Fibroblast of the aortic adventitia (primary cell): ENCODE data around the gene GALR1. TPM values are rescaled to one million over a fixed set of nuclear protein-coding genes. Genes with fewer than 3 reads are reported as not detected.

Source experiments
- DNase-seq: peaks from one replicate; pipeline ENCODE4 v3.0.0-alpha.2; 2010; ENCODE audit warnings: low read depth
- H3K4me3 ChIP-seq: 2 replicates; pipeline ENCODE4 v1.5.1; 2011; ENCODE audit warnings: low read depth, mild to moderate bottlenecking, control low read depth, low read length, moderate library complexity
- total RNA-seq: library from RNA; depleted of rRNA; stranded (reverse); fragments of >200 nt; gene quantifications from 2 replicates; pipeline ENCODE4 v1.2.3, GENCODE V29; 2012; ENCODE audit warnings: low replicate concordance
- TF ChIP-seq, protein P1 (sequence below): IDR thresholded peaks from 2 replicates; pipeline ENCODE4 v1.5.1; 2011; ENCODE audit warnings: mild to moderate bottlenecking, low read length, control low read depth, inconsistent platforms; ENCODE audit not compliant: insufficient read depth

Gene GALR1
- total RNA-seq, 1 donor: not detected

DNA sequence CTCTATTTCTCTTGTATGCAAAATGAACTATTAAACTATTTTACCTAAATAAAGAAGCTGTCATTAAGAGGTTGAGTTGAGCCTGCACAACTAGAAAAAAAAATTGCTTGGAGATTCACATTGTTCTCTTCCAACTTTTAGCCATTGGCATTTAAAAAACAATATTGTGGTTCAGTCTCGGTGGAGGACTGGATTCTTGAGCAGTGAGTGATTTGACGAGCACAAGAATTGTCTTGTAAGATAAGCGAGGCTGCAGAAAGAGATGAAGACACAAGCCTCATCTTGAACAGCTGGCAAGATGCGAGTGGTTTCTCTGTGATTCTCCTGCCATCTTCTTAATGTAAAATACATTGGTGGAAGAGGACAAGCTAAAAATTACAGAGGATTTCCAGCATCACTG is 67.0 kb downstream of the GALR1 start:
- no peak overlapping the region for H3K4me3 ChIP-seq
- TF ChIP-seq, protein P1, sequence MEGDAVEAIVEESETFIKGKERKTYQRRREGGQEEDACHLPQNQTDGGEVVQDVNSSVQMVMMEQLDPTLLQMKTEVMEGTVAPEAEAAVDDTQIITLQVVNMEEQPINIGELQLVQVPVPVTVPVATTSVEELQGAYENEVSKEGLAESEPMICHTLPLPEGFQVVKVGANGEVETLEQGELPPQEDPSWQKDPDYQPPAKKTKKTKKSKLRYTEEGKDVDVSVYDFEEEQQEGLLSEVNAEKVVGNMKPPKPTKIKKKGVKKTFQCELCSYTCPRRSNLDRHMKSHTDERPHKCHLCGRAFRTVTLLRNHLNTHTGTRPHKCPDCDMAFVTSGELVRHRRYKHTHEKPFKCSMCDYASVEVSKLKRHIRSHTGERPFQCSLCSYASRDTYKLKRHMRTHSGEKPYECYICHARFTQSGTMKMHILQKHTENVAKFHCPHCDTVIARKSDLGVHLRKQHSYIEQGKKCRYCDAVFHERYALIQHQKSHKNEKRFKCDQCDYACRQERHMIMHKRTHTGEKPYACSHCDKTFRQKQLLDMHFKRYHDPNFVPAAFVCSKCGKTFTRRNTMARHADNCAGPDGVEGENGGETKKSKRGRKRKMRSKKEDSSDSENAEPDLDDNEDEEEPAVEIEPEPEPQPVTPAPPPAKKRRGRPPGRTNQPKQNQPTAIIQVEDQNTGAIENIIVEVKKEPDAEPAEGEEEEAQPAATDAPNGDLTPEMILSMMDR: no peak
- DNase-seq: no peak

DNA sequence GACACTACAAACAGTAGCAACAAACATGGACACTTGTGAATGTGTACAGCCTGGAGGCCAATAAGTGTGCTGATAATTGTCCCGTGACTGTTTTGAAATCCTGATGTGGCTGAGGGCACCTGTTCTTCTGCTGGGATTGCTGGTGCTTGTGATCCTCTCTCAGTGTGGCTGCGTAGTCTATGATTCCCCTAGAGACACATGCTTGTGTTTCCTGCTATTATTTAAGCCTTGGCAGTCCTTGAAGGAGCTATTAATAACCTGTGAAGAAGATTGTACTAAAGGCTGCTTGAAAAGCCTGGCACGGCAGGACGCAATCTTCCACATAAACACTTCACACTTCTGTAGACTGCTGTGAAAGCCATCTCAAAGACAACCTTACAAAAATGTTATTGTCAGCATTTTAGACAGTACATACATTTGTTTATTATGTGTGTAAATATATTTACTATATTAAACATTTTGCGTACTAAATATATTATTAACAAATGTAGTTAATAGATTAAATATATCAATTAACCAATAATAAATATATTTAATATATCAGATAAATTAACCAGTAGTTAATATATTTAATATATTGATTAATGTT is 71.4 kb downstream of the GALR1 start:
- no peak for DNase-seq
- no peak overlapping the region for H3K4me3 ChIP-seq
- TF ChIP-seq, protein P1: no peak

DNA sequence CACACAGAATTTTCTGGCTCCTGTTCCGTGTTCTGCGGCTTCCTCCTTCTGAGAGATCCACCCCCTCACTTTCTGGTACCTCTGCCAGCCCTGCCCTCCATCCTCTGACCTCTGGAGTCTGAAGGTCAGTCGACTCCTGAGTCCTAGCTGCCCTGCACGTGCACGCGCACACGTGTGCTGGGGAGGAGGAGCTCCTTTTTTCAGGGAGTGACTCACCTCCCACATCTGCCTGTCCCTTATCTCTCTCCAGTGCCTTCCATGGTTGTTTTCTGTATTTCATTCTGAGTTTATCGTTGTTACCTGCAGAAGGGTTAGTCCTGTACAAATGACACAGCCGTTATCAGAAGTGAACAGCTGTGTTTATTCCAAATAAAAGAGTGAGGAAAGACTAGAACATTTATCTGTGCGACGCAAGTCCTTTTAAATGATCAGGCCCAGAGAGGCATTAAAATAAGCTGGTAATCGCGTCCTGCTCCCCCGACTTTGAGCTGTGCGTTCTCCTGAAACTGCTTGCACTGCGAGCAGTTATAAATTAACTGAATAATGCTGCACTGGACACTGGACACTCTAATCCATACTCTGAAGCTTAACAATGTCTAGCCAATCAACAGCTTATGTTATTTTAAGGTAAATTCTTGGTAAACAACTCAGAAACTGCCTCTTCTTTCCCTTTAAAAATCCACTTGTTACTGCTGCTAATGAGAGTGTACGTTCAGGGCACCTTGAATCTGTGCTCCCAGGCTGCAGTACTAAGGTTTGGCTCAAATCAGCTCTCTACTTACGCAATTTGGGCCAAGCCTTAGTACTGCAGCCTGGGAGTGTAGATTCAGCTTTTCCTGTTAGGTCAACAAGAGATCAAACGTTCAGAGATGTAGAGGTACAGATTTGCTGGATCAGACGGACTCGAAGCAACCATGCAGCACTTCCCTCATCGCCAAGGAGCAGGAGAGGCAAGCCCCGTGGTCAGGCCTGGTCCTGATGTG is 72.5 kb downstream of the GALR1 start:
- TF ChIP-seq, protein P1: no peak
- H3K4me3 ChIP-seq: no peak overlapping the region
- DNase-seq: no peak

DNA sequence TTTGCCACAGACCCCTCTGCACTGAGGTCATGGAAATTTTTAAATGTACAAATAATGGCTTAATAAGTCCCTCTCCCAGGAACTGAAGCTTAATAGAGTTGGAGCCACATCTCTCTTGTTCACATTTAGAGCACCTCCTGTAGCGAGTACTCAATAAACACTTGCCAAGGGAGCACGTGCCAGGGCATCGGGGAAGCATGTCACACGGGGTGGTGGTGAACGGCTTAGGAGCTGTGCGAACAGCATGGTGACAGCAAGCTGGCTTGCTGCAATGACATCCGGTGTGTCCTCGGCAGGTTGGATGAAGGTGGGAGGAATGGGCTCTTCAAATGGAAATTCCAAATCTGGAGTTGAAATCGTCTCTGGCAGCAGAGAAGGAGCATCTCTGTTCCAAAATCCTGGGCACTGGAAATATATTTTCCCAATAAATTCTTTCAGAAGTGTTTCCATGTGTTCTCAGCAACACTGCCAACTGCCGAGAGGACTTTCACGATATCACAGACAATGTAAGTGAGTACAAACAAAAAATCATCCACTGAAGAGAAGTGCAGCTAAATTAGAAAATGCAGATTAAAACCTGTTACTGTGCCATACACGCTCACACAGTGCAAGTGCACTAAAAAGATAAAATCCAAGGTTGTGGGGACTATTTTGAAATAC is 74.1 kb downstream of the GALR1 start:
- DNase-seq: no peak
- TF ChIP-seq, protein P1: no peak
- H3K4me3 ChIP-seq: no peak overlapping the region

Other genes with a start within 250 kb of the GALR1 start
- gene MBP, start 117.1 kb upstream of the GALR1 start, total RNA-seq: 25.8 and 54.1 TPM in 2 replicates